ENCODE results near the gene NTHL1. TPM values are rescaled to one million over a fixed set of nuclear protein-coding genes. Genes with fewer than 3 reads are reported as not detected.

Gene NTHL1
- total and polyA plus RNA-seq, 2 of the 13 experiments (the other 11 are each of a cell fraction or from before 2014, with no cell fraction given): 47.5 to 64.9 TPM

GRCh38 chr16:2088759-2089358 is 41.2 kb upstream of the NTHL1 start:
- no peaks in the 10 kb centered on the region for H3K27me3 ChIP-seq (ENCODE audit: control insufficient read depth in 1 of 2, insufficient read depth in 2 of 2, low read length in 2 of 2)
- H2AFZ ChIP-seq (ENCODE audit: low read length): no peak overlapping the region
- ChIA-PET CTCF (ENCODE audit: low intra/inter-chr PET ratio, low total read pairs) (no interaction called here), POLR2A (no interaction called here)
- no peak overlapping the region for H3K4me3 ChIP-seq (replicated peaks in 1 of 3; ENCODE audit: insufficient read depth in 1 of 3, low read depth in 2 of 3, low read length in 3 of 3)
- H4K20me1 ChIP-seq (ENCODE audit: insufficient read depth, low read length): no peaks in the 10 kb centered on the region
- no peaks in the 10 kb centered on the region for H3K9me3 ChIP-seq (ENCODE audit: low read length)
- H3K36me3 ChIP-seq (replicated peaks in 1 of 2; ENCODE audit: control insufficient read depth in 1 of 2, insufficient read depth in 2 of 2, low read length in 2 of 2): peaks cover 14 to 29% of the 10 kb centered on the region in 2 experiments; a peak in 4 of 5 replicates
- in situ Hi-C loops (cut with HindIII; ENCODE audit: extremely low pct_ligation_motif_present, low pct_unique_long_range_greater_than_20kb) (loop anchor here (5.0 to 10.0 kb wide), 2 partner anchors 56 to 67 kb away; partner anchors contain the start of gene RAB26), intact Hi-C loops (cut with micrococcal nuclease; ENCODE audit: unreplicated experiment) (no loop called here)
- H3K27ac ChIP-seq (ENCODE audit: extremely low read length, insufficient read depth, low read length): no peak overlapping the region
- WGBS (ENCODE audit: low lambda C conversion rate): 89% methylated on average over 19 of the region's 20 CpGs
- H3K79me2 ChIP-seq (ENCODE audit: insufficient read depth, low read length): no peaks in the 10 kb centered on the region
- no peak for ATAC-seq
- TF ChIP-seq FOXK2 (IDR thresholded peaks at IDR 0.05) (no peak), AGO2 (optimal IDR thresholded peaks at IDR 0.05; ENCODE audit: low read depth, low read length) (peak; percentile 0)
- H3K9ac ChIP-seq (ENCODE audit: insufficient read depth, low read depth, low read length): no peak overlapping the region
- no TSS peak for BruUV-seq (replicated peaks)
- FAIRE-seq: no peak
- no peak overlapping the region for H3K4me2 ChIP-seq (ENCODE audit: low read depth, low read length)
- H3K4me1 ChIP-seq (ENCODE audit: insufficient read depth, low read length): no peaks in the 10 kb centered on the region
- no peak for DNase-seq (ENCODE audit: low spot score)

DNA sequence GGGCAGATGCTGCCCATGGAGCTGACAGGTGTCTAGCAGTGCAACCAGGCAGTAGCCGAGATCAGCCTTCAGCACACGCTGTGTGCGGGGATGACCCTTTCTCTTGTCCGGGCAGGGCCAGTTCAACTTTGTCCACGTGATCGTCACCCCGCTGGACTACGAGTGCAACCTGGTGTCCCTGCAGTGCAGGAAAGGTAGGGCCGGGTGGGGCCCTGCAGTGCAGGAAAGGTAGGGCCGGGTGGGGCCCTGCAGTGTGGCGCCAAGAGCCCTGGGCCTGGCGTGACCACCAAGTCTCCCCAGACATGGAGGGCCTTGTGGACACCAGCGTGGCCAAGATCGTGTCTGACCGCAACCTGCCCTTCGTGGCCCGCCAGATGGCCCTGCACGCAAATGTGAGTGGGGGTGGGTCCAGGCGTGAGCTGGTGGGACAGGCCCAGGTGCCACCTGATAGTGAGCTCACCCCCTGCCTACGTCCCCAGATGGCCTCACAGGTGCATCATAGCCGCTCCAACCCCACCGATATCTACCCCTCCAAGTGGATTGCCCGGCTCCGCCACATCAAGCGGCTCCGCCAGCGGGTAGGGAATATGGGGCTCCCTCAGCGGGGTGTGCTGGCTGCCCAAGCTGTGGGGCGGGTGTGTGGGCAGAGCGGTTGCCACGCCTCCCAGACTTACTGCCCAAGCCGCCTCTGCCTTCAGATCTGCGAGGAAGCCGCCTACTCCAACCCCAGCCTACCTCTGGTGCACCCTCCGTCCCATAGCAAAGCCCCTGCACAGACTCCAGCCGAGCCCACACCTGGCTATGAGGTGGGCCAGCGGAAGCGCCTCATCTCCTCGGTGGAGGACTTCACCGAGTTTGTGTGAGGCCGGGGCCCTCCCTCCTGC is 40.4 kb upstream of the NTHL1 start:
- Histone ChIP-seq H3K4me2 (ENCODE audit: low read depth, low read length) (no peak overlapping the region), H3K9me3 (ENCODE audit: low read length) (no peaks in the 10 kb centered on the region), H3K4me1 (ENCODE audit: insufficient read depth, low read length) (no peaks in the 10 kb centered on the region), H4K20me1 (ENCODE audit: insufficient read depth, low read length) (no peaks in the 10 kb centered on the region), H3K27me3 (ENCODE audit: control insufficient read depth in 1 of 2, insufficient read depth in 2 of 2, low read length in 2 of 2) (no peaks in the 10 kb centered on the region), H3K79me2 (ENCODE audit: insufficient read depth, low read length) (no peaks in the 10 kb centered on the region), H3K9ac (ENCODE audit: insufficient read depth, low read depth, low read length) (no peak overlapping the region), H3K27ac (ENCODE audit: extremely low read length, insufficient read depth, low read length) (no peak overlapping the region), H3K4me3 (replicated peaks in 1 of 3; ENCODE audit: insufficient read depth in 1 of 3, low read depth in 2 of 3, low read length in 3 of 3) (no peak overlapping the region), H2AFZ (ENCODE audit: low read length) (no peak overlapping the region), H3K36me3 (replicated peaks in 1 of 2; ENCODE audit: control insufficient read depth in 1 of 2, insufficient read depth in 2 of 2, low read length in 2 of 2) (peaks cover 12 to 23% of the 10 kb centered on the region in 2 experiments; a peak in 4 of 5 replicates)
- no peak for FAIRE-seq
- in situ Hi-C loops (cut with HindIII; ENCODE audit: extremely low pct_ligation_motif_present, low pct_unique_long_range_greater_than_20kb) (loop anchor here (5.0 to 10.0 kb wide), 2 partner anchors 57 to 66 kb away; partner anchors contain the start of gene RAB26), intact Hi-C loops (cut with micrococcal nuclease; ENCODE audit: unreplicated experiment) (no loop called here)
- TF ChIP-seq RBFOX2 (IDR thresholded peaks at IDR 0.05; ENCODE audit: low read depth, low read length) (peak; percentile 22; the same call in 1 of the 2 replicates), TCF7L2 (IDR thresholded peaks at IDR 0.05; ENCODE audit: low read depth, low read length) (no peak), ZFAT (CRISPR knock-in tag; conservative IDR thresholded peaks at IDR 0.05) (no peak), CENPT (CRISPR knock-in tag; IDR thresholded peaks at IDR 0.05; ENCODE audit: low read depth) (no peak), EP300 (IDR thresholded peaks at IDR 0.05; ENCODE audit: low read depth in 2 of 2, low read length in 2 of 2) (no peak), EP300 (CRISPR knock-in tag; IDR thresholded peaks at IDR 0.05; ENCODE audit: borderline replicate concordance) (no peak), ELF4 (CRISPR knock-in tag; IDR thresholded peaks at IDR 0.05; ENCODE audit: borderline replicate concordance) (no peak), AGO2 (optimal IDR thresholded peaks at IDR 0.05; ENCODE audit: low read depth, low read length) (peak; percentile 13), POLR2G (IDR thresholded peaks at IDR 0.05; ENCODE audit: low read depth, low read length) (0 out of 2 replicates have a peak, but pooled peaks have one; percentile 23)
- TF ChIP-seq, protein P1, sequence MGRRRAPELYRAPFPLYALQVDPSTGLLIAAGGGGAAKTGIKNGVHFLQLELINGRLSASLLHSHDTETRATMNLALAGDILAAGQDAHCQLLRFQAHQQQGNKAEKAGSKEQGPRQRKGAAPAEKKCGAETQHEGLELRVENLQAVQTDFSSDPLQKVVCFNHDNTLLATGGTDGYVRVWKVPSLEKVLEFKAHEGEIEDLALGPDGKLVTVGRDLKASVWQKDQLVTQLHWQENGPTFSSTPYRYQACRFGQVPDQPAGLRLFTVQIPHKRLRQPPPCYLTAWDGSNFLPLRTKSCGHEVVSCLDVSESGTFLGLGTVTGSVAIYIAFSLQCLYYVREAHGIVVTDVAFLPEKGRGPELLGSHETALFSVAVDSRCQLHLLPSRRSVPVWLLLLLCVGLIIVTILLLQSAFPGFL (CRISPR knock-in tag; IDR thresholded peaks at IDR 0.05): no peak
- no peak for ATAC-seq
- CTCF ChIA-PET (ENCODE audit: low intra/inter-chr PET ratio, low total read pairs): no interaction called here
- 90% methylated on average over 21 of the region's 41 CpGs for WGBS (ENCODE audit: low lambda C conversion rate)
- DNase-seq (ENCODE audit: low spot score): no peak
- POLR2A ChIA-PET: no interaction called here
- BruUV-seq (replicated peaks): no TSS peak
